Activated CD4-positive, CD25-positive, alpha-beta regulatory T cell treated with anti-CD3 and anti-CD28 coated beads, Interleukin-2, amount 50 U/mL, for 72 hours (primary cell): ENCODE measurements around the gene ST3GAL5.

ENCODE experiments used
- DNase-seq: peaks from one replicate; pipeline ENCODE4 v3.0.0; 2021

Gene ST3GAL5

GRCh38 chr2:85787282-85787980 lies 101.4 kb downstream of the ST3GAL5 start:
- DNase-seq, result no peak
